ENCODE measurements around the gene DNAH3. TPM values are rescaled to one million over a fixed set of nuclear protein-coding genes. Genes with fewer than 3 reads are reported as not detected.

Gene DNAH3
- total and polyA plus RNA-seq, 2 donors = 0.09 to 0.30 TPM

DNA sequence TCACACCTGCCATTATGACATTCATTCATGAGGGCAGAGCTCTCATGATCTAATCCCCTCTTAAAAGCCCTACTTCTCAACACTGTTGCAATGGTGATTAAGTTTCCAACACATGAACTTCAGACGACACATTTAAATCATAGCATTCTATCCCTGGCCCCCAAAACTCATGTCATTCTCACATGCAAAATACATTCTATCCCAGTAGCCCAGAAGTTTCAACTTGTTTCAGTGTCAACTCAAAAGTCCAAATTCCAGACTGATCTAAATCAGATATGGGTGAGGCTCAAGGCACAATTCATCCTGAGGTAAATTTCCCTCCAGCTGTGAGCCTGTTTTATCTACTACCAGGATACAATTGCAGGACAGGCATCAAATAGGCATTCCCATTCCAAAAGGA is 224.9 kb downstream of the DNAH3 start:
- peaks cover 0 to 4% of the 10 kb centered on the region in 2 donors for H3K36me3 ChIP-seq (ENCODE audit: control insufficient read depth in 2 of 2, insufficient read depth in 2 of 2, low read length in 1 of 2)
- 98% methylated on average over 1 of the region's 1 CpG for WGBS

DNA sequence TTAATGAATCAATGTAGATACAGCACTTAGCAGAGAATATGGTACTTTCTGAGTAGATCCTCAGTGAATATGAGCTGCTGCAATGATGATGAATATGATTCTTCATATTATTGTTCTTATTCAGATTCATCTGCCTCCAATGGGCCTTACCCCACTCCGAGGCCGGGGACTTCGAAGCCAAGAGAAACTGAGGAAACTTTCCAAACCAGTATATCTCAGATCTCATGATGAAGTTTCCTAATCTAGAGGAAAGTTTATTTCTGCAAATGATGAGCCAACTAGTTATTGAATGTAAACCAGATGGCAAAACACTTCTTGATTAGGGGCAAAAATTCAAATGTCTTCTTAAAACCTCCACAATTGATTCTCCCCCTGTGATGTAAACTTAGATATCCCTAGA is 226.8 kb downstream of the DNAH3 start:
- Histone ChIP-seq H3K36me3 (ENCODE audit: control insufficient read depth in 2 of 2, insufficient read depth in 2 of 2, low read length in 1 of 2) (peaks cover 0 to 9% of the 10 kb centered on the region in 2 donors), H3K4me3 (ENCODE audit: low read length in 2 of 2) (no peak overlapping the region), H3K27ac (ENCODE audit: low read depth in 1 of 2, low read length in 1 of 2) (no peak overlapping the region), H3K27me3 (ENCODE audit: control insufficient read depth in 2 of 2, insufficient read depth in 1 of 2, low read length in 1 of 2) (no peaks in the 10 kb centered on the region), H3K9me3 (ENCODE audit: control insufficient read depth in 2 of 2, insufficient read depth in 1 of 2, low read length in 1 of 2) (no peaks in the 10 kb centered on the region), H3K4me1 (ENCODE audit: control insufficient read depth in 2 of 2, insufficient read depth in 2 of 2, low read length in 2 of 2) (no peaks in the 10 kb centered on the region)
- 97% methylated on average over 3 of the region's 3 CpGs for WGBS
- DNase-seq (ENCODE audit: low read depth in 6 of 9, low spot score in 9 of 9) = no peak

More for the DNA sequence above, 224.9 kb downstream of the DNAH3 start:
- DNase-seq (ENCODE audit: low read depth in 6 of 9, low spot score in 9 of 9) = no peak
- H3K27me3 ChIP-seq (ENCODE audit: control insufficient read depth in 2 of 2, insufficient read depth in 1 of 2, low read length in 1 of 2) = no peaks in the 10 kb centered on the region
- H3K27ac ChIP-seq (ENCODE audit: low read depth in 1 of 2, low read length in 1 of 2) = no peak overlapping the region
- no peaks in the 10 kb centered on the region for H3K9me3 ChIP-seq (ENCODE audit: control insufficient read depth in 2 of 2, insufficient read depth in 1 of 2, low read length in 1 of 2)
- no peaks in the 10 kb centered on the region for H3K4me1 ChIP-seq (ENCODE audit: control insufficient read depth in 2 of 2, insufficient read depth in 2 of 2, low read length in 2 of 2)
- no peak overlapping the region for H3K4me3 ChIP-seq (ENCODE audit: low read length in 2 of 2)

DNA sequence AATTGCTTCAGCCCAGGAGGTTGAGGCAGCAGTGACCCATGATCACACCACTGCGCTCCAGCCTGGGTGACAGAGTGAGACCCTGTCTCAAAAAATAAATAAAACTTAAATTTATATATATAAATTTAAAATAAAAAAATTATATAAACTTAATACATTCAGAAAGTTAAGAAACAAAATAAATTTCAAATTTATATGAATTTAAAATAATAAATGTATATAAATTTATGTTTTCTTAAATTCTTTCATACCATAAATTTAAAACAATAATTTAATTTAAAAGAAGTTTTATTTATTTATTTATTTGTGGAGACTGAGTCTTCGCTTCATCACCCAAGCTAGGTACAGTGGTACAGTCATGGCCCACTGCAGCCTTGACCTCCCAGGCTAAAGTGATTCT is 229.8 kb downstream of the DNAH3 start:
- H3K36me3 ChIP-seq (ENCODE audit: control insufficient read depth in 2 of 2, insufficient read depth in 2 of 2, low read length in 1 of 2) = peaks cover 4 to 14% of the 10 kb centered on the region in 2 donors
- H3K9me3 ChIP-seq (ENCODE audit: control insufficient read depth in 2 of 2, insufficient read depth in 1 of 2, low read length in 1 of 2) = no peaks in the 10 kb centered on the region
- 97% methylated on average over 2 of the region's 2 CpGs for WGBS
- H3K4me3 ChIP-seq (ENCODE audit: low read length in 2 of 2) = no peak overlapping the region
- H3K4me1 ChIP-seq (ENCODE audit: control insufficient read depth in 2 of 2, insufficient read depth in 2 of 2, low read length in 2 of 2) = no peaks in the 10 kb centered on the region
- no peaks in the 10 kb centered on the region for H3K27me3 ChIP-seq (ENCODE audit: control insufficient read depth in 2 of 2, insufficient read depth in 1 of 2, low read length in 1 of 2)
- H3K27ac ChIP-seq (ENCODE audit: low read depth in 1 of 2, low read length in 1 of 2) = no peak overlapping the region
- DNase-seq (ENCODE audit: low read depth in 6 of 9, low spot score in 9 of 9) = no peak

DNA sequence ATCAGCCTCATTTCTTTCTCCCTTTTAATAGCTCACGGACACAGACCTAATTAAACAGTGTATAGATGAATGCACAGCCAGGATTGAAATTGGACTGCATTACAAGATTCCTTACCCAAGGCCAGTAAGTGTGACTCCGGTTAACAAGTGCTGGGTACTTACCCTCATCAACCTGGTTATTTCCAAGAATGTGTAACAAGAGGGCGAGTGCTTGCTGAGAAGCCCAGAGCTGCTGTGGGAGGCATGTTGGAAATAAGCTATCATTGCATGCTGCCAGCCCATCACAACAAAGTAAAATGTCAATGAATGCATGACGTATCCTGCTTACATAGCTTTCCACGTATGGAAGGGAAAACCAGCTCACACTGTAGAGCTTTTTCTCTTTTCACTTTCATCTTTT is 230.6 kb downstream of the DNAH3 start:
- Histone ChIP-seq H3K27ac (ENCODE audit: low read depth in 1 of 2, low read length in 1 of 2) (no peak overlapping the region), H3K4me1 (ENCODE audit: control insufficient read depth in 2 of 2, insufficient read depth in 2 of 2, low read length in 2 of 2) (no peaks in the 10 kb centered on the region), H3K9me3 (ENCODE audit: control insufficient read depth in 2 of 2, insufficient read depth in 1 of 2, low read length in 1 of 2) (no peaks in the 10 kb centered on the region), H3K27me3 (ENCODE audit: control insufficient read depth in 2 of 2, insufficient read depth in 1 of 2, low read length in 1 of 2) (no peaks in the 10 kb centered on the region), H3K36me3 (ENCODE audit: control insufficient read depth in 2 of 2, insufficient read depth in 2 of 2, low read length in 1 of 2) (peaks cover 4 to 14% of the 10 kb centered on the region in 2 donors), H3K4me3 (ENCODE audit: low read length in 2 of 2) (no peak overlapping the region)
- WGBS = 98% methylated on average over 5 of the region's 5 CpGs
- DNase-seq (ENCODE audit: low read depth in 6 of 9, low spot score in 9 of 9) = no peak

DNA sequence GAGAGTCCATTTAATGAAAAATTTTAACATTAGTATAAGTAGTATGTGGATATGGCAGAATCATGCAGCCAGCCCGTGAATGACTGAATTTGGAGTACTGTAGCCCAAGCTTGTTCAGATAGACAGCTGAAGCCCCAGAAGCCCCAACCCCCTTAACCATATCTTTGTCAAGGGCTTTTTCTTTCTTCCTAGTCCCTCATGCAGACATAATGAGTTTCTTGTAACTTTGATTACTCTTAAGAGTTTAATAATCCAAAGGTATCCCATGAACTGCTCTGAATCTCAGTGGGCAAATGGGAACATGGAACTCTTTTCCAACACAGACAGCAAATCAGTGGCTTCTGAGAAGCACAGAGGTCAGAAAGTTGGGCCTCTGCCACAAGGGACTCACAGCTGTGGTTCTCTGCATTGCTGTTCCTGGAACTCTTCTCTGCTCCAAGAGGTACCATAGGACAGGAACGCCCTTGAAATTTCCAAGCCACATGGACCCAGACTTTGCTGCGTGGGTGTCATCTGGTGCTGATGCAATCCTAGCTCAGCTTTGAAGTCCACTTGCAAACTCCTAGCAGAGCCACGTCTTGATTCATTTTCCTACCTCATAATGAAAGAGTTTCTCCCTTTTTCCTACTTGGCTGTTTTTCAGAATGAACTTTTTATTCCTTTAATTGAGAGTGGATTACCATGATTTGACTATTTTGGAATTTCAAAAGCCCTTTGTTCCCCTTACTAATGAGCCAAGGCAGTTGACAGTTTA is 232.0 kb downstream of the DNAH3 start:
- H3K36me3 ChIP-seq (ENCODE audit: control insufficient read depth in 2 of 2, insufficient read depth in 2 of 2, low read length in 1 of 2) = peaks cover 4 to 14% of the 10 kb centered on the region in 2 donors
- H3K27me3 ChIP-seq (ENCODE audit: control insufficient read depth in 2 of 2, insufficient read depth in 1 of 2, low read length in 1 of 2) = no peaks in the 10 kb centered on the region
- WGBS = 95% methylated on average over 4 of the region's 4 CpGs
- no peak overlapping the region for H3K4me3 ChIP-seq (ENCODE audit: low read length in 2 of 2)
- no peak overlapping the region for H3K27ac ChIP-seq (ENCODE audit: low read depth in 1 of 2, low read length in 1 of 2)
- no peaks in the 10 kb centered on the region for H3K4me1 ChIP-seq (ENCODE audit: control insufficient read depth in 2 of 2, insufficient read depth in 2 of 2, low read length in 2 of 2)
- DNase-seq (ENCODE audit: low read depth in 6 of 9, low spot score in 9 of 9) = no peak
- no peaks in the 10 kb centered on the region for H3K9me3 ChIP-seq (ENCODE audit: control insufficient read depth in 2 of 2, insufficient read depth in 1 of 2, low read length in 1 of 2)

DNA sequence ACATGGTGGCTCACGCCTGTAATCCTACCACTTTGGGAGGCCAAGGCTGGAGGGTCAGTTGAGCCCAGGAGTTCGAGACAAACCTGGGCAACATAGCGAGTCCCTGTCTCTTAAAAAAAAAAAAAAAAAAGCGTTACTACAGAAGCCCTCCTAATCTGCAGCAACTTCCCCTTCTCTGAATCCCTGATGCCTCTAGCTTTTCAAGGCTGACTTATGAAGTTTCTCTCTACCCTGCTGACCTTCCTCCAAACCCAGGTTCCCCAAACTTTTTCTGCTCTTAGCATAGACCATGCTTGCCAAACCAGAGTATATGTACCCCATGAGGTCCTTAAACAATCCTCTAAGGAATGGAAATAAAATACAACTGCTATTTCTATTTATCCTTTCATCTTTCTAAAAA is 233.7 kb downstream of the DNAH3 start:
- H3K4me3 ChIP-seq (ENCODE audit: low read length in 2 of 2) = no peak overlapping the region
- WGBS = 69% methylated on average over 4 of the region's 4 CpGs
- H3K27ac ChIP-seq (ENCODE audit: low read depth in 1 of 2, low read length in 1 of 2) = no peak overlapping the region
- no peaks in the 10 kb centered on the region for H3K27me3 ChIP-seq (ENCODE audit: control insufficient read depth in 2 of 2, insufficient read depth in 1 of 2, low read length in 1 of 2)
- no peaks in the 10 kb centered on the region for H3K9me3 ChIP-seq (ENCODE audit: control insufficient read depth in 2 of 2, insufficient read depth in 1 of 2, low read length in 1 of 2)
- H3K4me1 ChIP-seq (ENCODE audit: control insufficient read depth in 2 of 2, insufficient read depth in 2 of 2, low read length in 2 of 2) = no peaks in the 10 kb centered on the region
- peaks cover 4 to 14% of the 10 kb centered on the region in 2 donors for H3K36me3 ChIP-seq (ENCODE audit: control insufficient read depth in 2 of 2, insufficient read depth in 2 of 2, low read length in 1 of 2)
- no peak for DNase-seq (ENCODE audit: low read depth in 6 of 9, low spot score in 9 of 9)

DNA sequence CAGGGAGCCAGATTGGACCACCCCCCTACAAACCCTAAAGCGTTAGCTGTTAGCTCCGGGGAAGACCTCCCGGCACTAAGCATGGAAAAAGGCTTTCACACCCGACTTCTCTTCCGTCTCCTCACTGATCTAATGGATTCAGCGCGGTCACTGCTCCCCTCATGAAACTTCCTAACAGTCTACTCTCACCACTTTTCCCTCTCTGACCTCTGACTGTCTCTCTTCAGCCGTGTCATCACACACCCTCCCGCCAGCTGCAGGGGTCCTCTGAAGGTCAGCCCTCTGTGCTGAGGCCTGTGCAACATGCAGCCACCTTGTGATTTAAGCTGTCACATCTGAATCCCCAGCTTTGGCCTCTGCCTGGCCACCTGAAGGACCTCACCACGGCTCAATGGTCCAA is 234.4 kb downstream of the DNAH3 start:
- Histone ChIP-seq H3K4me1 (ENCODE audit: control insufficient read depth in 2 of 2, insufficient read depth in 2 of 2, low read length in 2 of 2) (no peaks in the 10 kb centered on the region), H3K27ac (ENCODE audit: low read depth in 1 of 2, low read length in 1 of 2) (no peak overlapping the region), H3K9me3 (ENCODE audit: control insufficient read depth in 2 of 2, insufficient read depth in 1 of 2, low read length in 1 of 2) (no peaks in the 10 kb centered on the region), H3K27me3 (ENCODE audit: control insufficient read depth in 2 of 2, insufficient read depth in 1 of 2, low read length in 1 of 2) (no peaks in the 10 kb centered on the region), H3K36me3 (ENCODE audit: control insufficient read depth in 2 of 2, insufficient read depth in 2 of 2, low read length in 1 of 2) (peaks cover 4 to 13% of the 10 kb centered on the region in 2 donors), H3K4me3 (ENCODE audit: low read length in 2 of 2) (no peak overlapping the region)
- 97% methylated on average over 10 of the region's 10 CpGs for WGBS
- no peak for DNase-seq (ENCODE audit: low read depth in 6 of 9, low spot score in 9 of 9)

DNA sequence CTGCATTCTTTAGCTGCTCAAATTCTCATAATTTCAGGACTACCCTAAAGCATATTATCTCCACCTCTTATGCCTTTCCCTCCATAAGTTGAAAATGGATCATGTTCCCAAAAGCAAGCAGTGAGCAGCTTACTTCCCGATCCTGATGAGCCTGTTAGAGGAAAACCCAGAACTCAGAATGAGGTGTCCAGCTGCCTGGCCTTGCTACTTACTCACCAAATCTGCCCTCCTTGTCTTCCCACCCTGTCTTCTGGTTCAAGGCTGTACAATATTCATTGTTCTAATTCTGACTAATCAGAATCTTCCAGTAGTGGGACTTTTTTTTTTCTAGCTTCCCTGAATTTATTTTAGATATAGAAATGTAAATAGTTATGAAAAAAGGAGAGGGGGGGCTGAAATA is 239.3 kb downstream of the DNAH3 start:
- WGBS = 84% methylated on average over 1 of the region's 1 CpG
- H3K27ac ChIP-seq (ENCODE audit: low read depth in 1 of 2, low read length in 1 of 2) = no peak overlapping the region
- DNase-seq (ENCODE audit: low read depth in 6 of 9, low spot score in 9 of 9) = no peak
- peaks cover under 1 to 2% of the 10 kb centered on the region in 2 donors for H3K36me3 ChIP-seq (ENCODE audit: control insufficient read depth in 2 of 2, insufficient read depth in 2 of 2, low read length in 1 of 2)
- no peak overlapping the region for H3K4me3 ChIP-seq (ENCODE audit: low read length in 2 of 2)
- no peaks in the 10 kb centered on the region for H3K27me3 ChIP-seq (ENCODE audit: control insufficient read depth in 2 of 2, insufficient read depth in 1 of 2, low read length in 1 of 2)
- no peaks in the 10 kb centered on the region for H3K4me1 ChIP-seq (ENCODE audit: control insufficient read depth in 2 of 2, insufficient read depth in 2 of 2, low read length in 2 of 2)
- H3K9me3 ChIP-seq (ENCODE audit: control insufficient read depth in 2 of 2, insufficient read depth in 1 of 2, low read length in 1 of 2) = no peaks in the 10 kb centered on the region

DNA sequence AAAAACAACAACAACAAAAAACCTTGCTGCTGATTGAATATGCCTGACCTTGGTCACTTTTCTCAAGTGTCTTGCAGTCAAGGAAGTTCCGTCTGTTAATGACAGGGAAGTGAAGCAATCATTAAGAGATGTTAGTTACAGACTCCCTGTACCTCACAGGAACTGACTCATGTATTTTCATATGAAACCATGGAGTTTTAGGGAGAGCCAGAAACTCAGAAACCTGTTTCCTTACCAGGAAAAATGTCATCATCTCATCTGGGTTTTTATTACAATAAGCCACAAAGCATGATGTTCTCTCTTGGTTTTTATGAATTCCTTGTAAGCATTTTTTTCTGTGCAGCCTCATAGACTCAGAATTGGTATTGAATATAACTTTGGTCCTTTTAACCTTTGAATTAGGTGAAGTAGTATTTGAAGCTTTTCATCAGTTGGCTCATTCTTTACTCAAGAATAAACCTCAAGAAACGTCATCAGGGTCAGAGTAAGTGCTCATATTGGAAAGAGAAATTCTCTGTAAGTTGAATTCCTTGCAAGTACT is 239.8 kb downstream of the DNAH3 start:
- Histone ChIP-seq H3K4me1 (ENCODE audit: control insufficient read depth in 2 of 2, insufficient read depth in 2 of 2, low read length in 2 of 2) (no peaks in the 10 kb centered on the region), H3K9me3 (ENCODE audit: control insufficient read depth in 2 of 2, insufficient read depth in 1 of 2, low read length in 1 of 2) (no peaks in the 10 kb centered on the region), H3K27ac (ENCODE audit: low read depth in 1 of 2, low read length in 1 of 2) (no peak overlapping the region), H3K4me3 (ENCODE audit: low read length in 2 of 2) (no peak overlapping the region), H3K27me3 (ENCODE audit: control insufficient read depth in 2 of 2, insufficient read depth in 1 of 2, low read length in 1 of 2) (no peaks in the 10 kb centered on the region), H3K36me3 (ENCODE audit: control insufficient read depth in 2 of 2, insufficient read depth in 2 of 2, low read length in 1 of 2) (no peaks in the 10 kb centered on the region)
- DNase-seq (ENCODE audit: low read depth in 6 of 9, low spot score in 9 of 9) = no peak
- WGBS = 60% methylated on average over 2 of the region's 2 CpGs
